GM12875 (cell line): Measurements from ENCODE around the gene ITPKA.

ENCODE experiments used
- H3K4me3 ChIP-seq: one replicate; pipeline ENCODE4 v1.5.1; 2011; ENCODE audit warnings: low read depth, low read length, control low read depth
- CTCF ChIP-seq: IDR thresholded peaks from 2 replicates; pipeline ENCODE4 v1.5.1; 2011; ENCODE audit warnings: low read depth, mild to moderate bottlenecking, control low read depth, inconsistent platforms, low read length, moderate library complexity, borderline replicate concordance; ENCODE audit not compliant: insufficient read depth

ITPKA gene

DNA sequence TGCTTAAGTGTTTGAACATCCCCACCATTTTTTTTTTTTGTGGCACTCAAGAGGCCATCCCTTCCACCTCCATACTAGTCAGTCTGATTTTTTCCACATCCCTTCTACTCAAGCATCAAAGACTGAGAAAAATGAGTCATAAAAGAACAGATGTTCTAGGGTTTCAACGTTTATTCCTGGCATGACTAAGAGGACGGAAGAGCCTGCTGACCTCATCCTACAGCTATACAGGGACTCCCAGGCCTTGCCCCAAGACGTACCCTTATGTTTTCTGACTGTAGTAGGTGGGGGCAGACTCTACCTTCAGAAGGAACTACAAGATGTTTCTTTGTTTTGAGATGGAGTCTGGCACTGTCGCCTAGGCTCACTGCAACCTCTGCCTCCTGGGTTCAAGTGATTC lies 3.3 kb upstream of the ITPKA start:
- H3K4me3 ChIP-seq: no peak overlapping the region
- TF ChIP-seq CTCF: no peak

GRCh38 chr15:41491889-41492288 lies 1.8 kb upstream of the ITPKA start:
- no peak for TF ChIP-seq CTCF
- no peak overlapping the region for H3K4me3 ChIP-seq

- TF ChIP-seq CTCF: no peak
- H3K4me3 ChIP-seq: peak overlapping the region; percentile 51
These were observed 973 bp upstream of the ITPKA start for GRCh38 chr15:41492597-41493204.

DNA sequence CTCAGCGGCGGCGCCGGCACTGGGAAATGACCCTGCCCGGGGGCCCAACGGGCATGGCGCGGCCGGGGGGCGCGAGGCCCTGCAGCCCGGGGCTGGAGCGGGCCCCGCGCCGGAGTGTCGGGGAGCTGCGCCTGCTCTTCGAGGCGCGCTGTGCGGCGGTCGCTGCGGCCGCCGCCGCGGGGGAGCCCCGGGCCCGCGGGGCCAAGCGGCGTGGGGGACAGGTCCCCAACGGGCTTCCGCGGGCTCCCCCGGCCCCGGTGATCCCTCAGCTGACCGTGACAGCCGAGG lies 172 bp downstream of the ITPKA start:
- TF ChIP-seq CTCF: no peak
- H3K4me3 ChIP-seq: peak overlapping the region; percentile 36

DNA sequence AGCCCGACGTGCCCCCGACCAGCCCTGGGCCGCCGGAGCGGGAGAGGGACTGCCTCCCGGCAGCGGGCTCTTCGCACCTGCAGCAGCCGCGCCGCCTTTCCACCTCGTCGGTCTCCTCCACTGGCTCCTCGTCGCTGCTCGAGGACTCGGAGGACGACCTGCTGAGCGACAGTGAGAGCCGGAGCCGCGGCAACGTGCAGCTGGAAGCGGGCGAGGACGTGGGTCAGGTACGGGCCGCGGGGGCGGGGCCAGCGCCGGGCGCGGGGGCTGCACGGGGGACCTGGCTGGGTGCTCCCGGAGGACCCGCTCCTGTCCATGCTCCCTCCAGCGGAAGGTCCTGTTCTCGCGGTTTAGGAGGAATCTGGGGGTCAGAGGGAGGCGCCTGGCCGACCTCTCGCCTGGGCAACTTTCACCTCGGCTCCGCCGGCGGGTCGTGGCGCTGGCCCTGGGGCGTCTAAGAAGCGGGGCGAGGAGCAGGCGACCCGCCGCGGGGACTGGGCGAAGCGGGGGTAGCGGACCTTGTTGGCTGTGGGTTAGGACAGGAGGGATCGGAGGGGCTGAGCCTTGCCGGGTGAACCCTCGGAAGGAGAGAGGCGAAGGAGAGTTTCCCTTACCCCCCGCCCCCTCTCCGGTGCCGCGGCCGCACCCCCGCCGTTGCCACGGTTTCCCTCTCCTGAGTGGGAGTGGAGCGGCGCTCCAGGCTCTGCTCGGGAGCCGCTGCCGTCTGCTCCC lies 682 bp downstream of the ITPKA start:
- peak overlapping the region; percentile 36 for H3K4me3 ChIP-seq
- TF ChIP-seq CTCF: no peak

DNA sequence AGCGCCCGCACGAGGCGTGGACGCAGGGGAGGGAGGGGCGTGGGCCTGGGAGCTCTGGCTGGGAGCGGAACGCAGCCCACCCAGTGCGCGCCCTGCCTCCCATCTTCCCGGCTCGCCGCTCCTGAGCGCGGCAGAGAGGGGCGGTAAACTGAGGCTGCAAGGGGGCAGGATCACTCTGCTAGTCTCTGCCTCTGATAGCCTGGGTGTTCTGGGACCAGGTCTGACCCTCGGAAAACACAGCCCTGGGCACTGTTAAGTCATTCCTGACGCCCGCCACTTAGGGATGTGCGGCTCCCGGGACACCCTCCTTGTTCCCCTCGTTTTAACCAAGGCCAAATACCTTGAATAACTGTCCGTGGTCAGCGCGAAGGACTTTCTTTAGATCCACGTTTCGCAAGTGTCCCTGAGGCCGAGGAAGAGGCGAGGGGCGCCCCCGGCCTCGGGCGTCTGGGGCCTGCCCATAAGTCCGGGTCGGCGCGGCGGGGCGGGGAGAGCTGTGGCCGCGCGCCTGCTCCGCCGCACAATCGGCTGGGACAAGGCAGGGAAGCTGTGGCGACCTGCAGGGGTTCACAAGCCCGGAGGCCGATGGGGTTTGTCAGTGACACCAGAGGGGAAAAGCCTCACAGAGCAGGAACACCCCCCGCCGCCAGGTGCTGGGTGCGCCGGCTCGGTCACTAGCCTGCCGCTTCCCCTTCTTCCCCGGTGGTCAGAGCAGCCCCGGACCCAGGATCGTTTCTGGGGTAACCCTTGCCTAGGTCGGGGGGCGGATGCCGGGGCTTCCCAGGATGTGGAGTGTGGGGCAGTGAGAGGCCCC lies 1.5 kb downstream of the ITPKA start:
- peak overlapping the region; percentile 36 for H3K4me3 ChIP-seq
- TF ChIP-seq CTCF: 0 out of 2 replicates have a peak, but pooled peaks have one; percentile 22
